GM10847 (cell line): Measurements from ENCODE around the gene RASGRF1.

Experiments used
- POLR2A ChIP-seq: IDR thresholded peaks from 2 replicates; pipeline ENCODE4 v1.6.1; 2011; ENCODE audit not compliant: insufficient read length; ENCODE audit errors: extremely low read depth

RASGRF1 gene

GRCh38 chr15:79086814-79087213 lies 3.8 kb downstream of the RASGRF1 start:
- no peak for TF ChIP-seq POLR2A

- TF ChIP-seq POLR2A = no peak
Measured at GRCh38 chr15:79084308-79084968, 6.1 kb downstream of the RASGRF1 start.

DNA sequence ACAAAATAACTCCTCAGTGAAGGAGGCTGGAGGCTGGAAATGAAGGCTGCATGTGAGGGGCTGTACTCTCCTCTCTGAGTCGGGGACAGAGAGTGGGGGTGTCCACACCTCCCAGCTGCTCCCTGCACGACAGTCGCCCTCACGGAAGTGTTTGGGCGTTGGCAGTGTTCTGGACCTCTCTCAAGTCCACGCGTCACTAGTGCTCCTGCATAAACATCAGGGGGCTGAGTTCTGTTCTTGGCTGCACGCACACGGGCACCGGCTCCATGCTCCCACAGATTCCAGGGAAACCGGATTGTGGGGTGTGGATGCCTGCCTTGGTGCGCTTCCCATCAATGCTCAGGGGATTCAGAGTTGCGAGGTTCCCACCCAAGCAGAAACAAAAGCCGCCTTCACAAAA lies 7.4 kb downstream of the RASGRF1 start:
- no peak for TF ChIP-seq POLR2A

- no peak for TF ChIP-seq POLR2A
Measured at GRCh38 chr15:79082363-79083070, 8.1 kb downstream of the RASGRF1 start.

DNA sequence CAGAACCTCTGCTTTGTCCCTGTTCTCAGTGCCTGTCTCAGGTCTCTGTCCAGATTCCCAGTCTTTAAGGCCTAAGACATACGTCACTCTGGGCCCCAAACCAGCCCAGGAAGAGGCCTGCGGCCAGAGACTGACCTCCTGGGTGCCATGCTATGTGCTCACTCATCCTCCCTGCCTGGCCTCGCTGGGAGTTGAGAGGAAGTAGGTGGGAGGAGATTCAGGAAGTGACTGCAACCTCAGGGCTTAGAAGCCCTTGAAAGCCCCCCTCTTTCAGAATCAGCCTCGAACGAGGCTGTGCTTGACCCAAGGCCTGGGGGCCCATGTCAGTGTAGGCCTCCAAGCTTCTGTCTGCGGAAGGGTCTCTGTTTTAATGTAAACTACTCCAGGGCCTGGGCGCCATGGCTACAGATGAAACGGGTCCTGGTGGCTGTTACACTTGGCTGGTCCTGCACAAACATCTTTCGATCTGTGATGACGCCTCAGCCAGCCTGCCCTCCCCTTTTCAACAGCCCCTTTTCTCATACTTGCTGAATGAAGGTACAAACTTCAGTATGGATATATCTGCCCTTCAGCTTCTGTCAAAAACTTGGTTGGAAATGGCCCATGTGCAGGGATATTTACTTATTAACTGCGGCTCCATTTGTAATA lies 11.7 kb downstream of the RASGRF1 start:
- TF ChIP-seq POLR2A = no peak

DNA sequence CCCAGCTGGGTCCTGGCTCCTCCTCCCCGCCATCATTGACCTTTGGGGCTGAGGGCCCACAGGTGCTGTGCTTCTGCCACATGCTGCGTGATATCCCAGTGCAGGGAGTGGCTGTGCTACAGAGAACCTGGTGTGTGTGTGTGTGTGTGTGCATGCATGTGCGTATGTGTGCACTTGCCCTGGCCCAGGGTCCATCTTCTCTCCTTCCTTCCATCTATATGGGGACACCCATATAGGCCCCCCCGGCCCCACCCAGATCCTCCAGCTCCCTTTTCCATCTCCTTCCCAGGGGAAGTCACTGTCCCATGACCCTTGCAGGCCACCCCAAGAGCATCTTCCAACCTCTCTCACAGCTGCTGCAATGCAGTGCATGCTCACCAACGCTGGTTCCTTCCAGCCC lies 12.6 kb downstream of the RASGRF1 start:
- no peak for TF ChIP-seq POLR2A

GRCh38 chr15:79076661-79077060 lies 13.9 kb downstream of the RASGRF1 start:
- no peak for TF ChIP-seq POLR2A

DNA sequence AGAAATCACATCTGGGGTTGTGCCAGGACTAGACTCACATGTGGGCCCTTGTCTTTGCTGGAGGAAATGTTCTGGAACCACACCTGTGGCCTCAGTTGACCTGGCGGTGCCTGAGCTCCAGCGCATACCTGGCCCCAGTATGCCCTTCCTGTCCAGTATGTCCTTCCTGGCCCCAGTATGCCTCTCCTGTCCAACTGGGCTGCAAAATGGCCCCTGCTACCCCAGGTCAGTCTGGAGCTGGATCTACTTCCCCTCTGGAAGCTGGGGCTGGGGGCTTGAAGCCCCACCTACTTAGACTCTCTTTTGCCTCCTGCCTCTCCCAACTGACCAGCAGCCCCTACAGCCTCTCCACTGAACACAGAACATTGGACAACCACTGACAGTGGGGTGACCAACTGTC lies 15.3 kb downstream of the RASGRF1 start:
- no peak for TF ChIP-seq POLR2A

GRCh38 chr15:79073336-79073735 lies 17.2 kb downstream of the RASGRF1 start:
- no peak for TF ChIP-seq POLR2A

- TF ChIP-seq POLR2A = no peak
Measured at GRCh38 chr15:79071901-79072300, 18.7 kb downstream of the RASGRF1 start.

DNA sequence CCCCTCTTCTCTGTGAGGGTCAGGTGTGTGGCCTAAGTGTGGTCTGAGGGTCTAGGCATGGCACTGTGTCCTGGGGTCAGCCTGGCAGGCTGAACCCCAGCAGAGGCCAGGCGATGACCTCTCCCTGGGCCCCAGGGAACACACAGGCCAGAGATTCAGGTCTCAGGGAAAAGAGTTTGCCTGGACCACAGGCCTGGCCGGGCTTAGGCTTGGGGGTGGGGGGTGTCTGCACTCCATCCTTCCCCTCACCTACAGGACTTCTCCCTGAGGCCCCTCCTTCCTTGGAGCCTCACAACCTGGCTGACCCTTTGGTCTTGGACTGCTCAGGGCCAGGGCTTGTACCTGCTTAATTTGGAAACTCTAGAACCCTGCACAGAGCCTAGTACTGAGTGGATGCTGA lies 21.8 kb downstream of the RASGRF1 start:
- no peak for TF ChIP-seq POLR2A

- TF ChIP-seq POLR2A = no peak
Measured at GRCh38 chr15:79067969-79068368, 22.6 kb downstream of the RASGRF1 start.

- TF ChIP-seq POLR2A = no peak
Measured at GRCh38 chr15:79067072-79067833, 23.3 kb downstream of the RASGRF1 start.

DNA sequence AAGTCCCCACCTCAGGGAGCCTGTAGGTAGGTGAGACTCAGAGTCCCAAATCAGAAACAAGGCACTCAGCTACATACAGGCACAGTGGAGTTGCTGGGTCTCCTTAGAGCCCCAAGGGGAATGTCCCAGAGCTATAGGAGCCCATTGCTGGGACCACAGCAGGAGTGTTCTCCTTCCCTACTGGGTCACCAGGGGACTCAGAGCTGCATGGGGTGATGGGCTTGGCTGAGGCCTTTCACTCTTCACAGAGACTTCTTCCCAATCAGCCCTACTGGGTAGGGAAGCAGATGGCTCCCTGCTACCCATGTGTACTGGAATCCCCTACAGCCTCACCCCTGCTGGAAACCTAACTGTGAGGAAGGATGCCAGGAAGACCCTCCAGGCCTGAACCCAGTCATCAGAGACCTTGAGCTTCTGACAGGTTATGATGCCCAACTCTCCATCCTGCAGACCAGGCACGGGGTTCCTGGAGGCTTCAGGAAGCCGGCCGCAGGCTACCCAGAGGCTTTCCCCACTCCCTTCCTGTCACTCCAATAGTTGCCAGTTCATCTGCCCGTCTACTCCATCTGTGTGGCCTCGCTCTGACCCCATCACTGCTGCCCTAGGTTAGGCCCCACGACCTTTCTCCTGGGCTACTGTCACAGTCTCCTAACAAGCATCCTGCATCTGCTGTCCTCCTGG lies 24.0 kb downstream of the RASGRF1 start:
- no peak for TF ChIP-seq POLR2A
